ENCODE results near the gene NR0B1. TPM values are rescaled to one million over a fixed set of nuclear protein-coding genes. Genes with fewer than 3 reads are reported as not detected.

NR0B1 gene
- total RNA-seq, 1 experiment from 2014 or later, result not detected

DNA sequence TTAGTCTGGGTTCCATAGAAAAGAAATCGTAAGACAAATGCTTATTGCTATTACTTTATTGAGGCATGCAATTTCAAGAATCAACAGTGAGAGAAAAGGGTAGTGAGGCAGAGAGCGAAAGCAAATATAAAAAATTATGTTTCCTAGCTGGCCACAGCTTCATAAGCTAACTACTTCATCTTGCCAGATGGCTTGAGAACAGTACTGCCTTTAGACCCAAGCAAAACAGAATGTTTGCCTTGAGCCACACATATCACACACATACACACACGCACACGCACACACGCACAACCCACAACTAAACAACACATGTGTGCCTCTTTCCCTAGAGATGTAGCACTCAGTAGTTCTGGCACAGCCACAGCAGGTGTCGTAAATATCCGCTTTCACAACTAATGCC is 31.6 kb upstream of the NR0B1 start:
- Histone ChIP-seq H3K4me3 (replicated peaks in 1 of 2; ENCODE audit: low read depth in 1 of 2, low read length in 2 of 2) (no peak overlapping the region), H3K9me2 (ENCODE audit: insufficient read depth) (no peaks in the 10 kb centered on the region), H4K20me1 (ENCODE audit: insufficient read depth) (no peaks in the 10 kb centered on the region), H3K27me3 (ENCODE audit: insufficient read depth, low read length) (no peaks in the 10 kb centered on the region), H3K4me2 (ENCODE audit: low read length) (no peak overlapping the region), H3K79me2 (ENCODE audit: insufficient read depth, low read length) (no peaks in the 10 kb centered on the region), H3K9me3 (ENCODE audit: control insufficient read depth in 1 of 2, insufficient read depth in 1 of 2, low read depth in 1 of 2, low read length in 2 of 2) (no peaks in the 10 kb centered on the region), H3K9ac (ENCODE audit: low read length) (no peak overlapping the region), H3K36me3 (ENCODE audit: control insufficient read depth in 1 of 2, insufficient read depth in 2 of 2, low read length in 2 of 2) (no peaks in the 10 kb centered on the region), H3K4me1 (ENCODE audit: control insufficient read depth in 1 of 2, insufficient read depth in 2 of 2, low read length in 2 of 2) (no peaks in the 10 kb centered on the region), H3K27ac (ENCODE audit: low read depth, low read length) (no peak overlapping the region), H2AFZ (ENCODE audit: low read depth, low read length, poor library complexity, severe bottlenecking) (no peak overlapping the region)
- intact Hi-C loops (cut with micrococcal nuclease), result no loop called here
- no peak for DNase-seq (ENCODE audit: low read depth, low spot score)
- ChIA-PET POLR2A (no interaction called here), RAD21 (ENCODE audit: low non-redundant PET in 1 of 2, low total read pairs in 2 of 2, uncharacterized antibody in 2 of 2, unreplicated experiment in 2 of 2) (no interaction called here), CTCF (no interaction called here)
- TF ChIP-seq RAD21 (IDR thresholded peaks at IDR 0.05; ENCODE audit: low read depth), result no peak
- no peak for TF ChIP-seq POLR2AphosphoS5 (IDR thresholded peaks at IDR 0.05; ENCODE audit: low read depth, low read length)
- TF ChIP-seq ZFX (IDR thresholded peaks at IDR 0.05), result no peak
- no peak for TF ChIP-seq CBX3 (IDR thresholded peaks at IDR 0.05; ENCODE audit: low read depth)
- TF ChIP-seq, protein P1, sequence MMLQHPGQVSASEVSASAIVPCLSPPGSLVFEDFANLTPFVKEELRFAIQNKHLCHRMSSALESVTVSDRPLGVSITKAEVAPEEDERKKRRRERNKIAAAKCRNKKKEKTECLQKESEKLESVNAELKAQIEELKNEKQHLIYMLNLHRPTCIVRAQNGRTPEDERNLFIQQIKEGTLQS (IDR thresholded peaks at IDR 0.05), result no peak
- TF ChIP-seq YY1 (IDR thresholded peaks at IDR 0.05; ENCODE audit: extremely low read depth, insufficient replicate concordance, low read depth, low read length), result no peak
- BruUV-seq (replicated peaks), result no TSS peak
- ATAC-seq, result no peak

- BruUV-seq (replicated peaks), result no TSS peak
- H4K20me1 ChIP-seq (ENCODE audit: insufficient read depth), result no peaks in the 10 kb centered on the region
- intact Hi-C loops (cut with micrococcal nuclease), result no loop called here
- no peaks in the 10 kb centered on the region for H3K79me2 ChIP-seq (ENCODE audit: insufficient read depth, low read length)
- H2AFZ ChIP-seq (ENCODE audit: low read depth, low read length, poor library complexity, severe bottlenecking), result no peak overlapping the region
- CTCF ChIA-PET, result interaction anchor here (0.7 to 1.0 kb wide), 2 partner anchors 9 to 45 kb away, joined by 3 read pairs; no protein-coding TSS in a partner anchor
- H3K27ac ChIP-seq (ENCODE audit: low read depth, low read length), result no peak overlapping the region
- H3K4me2 ChIP-seq (ENCODE audit: low read length), result no peak overlapping the region
- RAD21 ChIA-PET (ENCODE audit: low non-redundant PET in 1 of 2, low total read pairs in 2 of 2, uncharacterized antibody in 2 of 2, unreplicated experiment in 2 of 2), result no interaction called here
- H3K9me3 ChIP-seq (ENCODE audit: control insufficient read depth in 1 of 2, insufficient read depth in 1 of 2, low read depth in 1 of 2, low read length in 2 of 2), result no peaks in the 10 kb centered on the region
- H3K27me3 ChIP-seq (ENCODE audit: insufficient read depth, low read length), result no peaks in the 10 kb centered on the region
- no peak for DNase-seq (ENCODE audit: low read depth, low spot score)
- H3K9ac ChIP-seq (ENCODE audit: low read length), result no peak overlapping the region
- TF ChIP-seq CTCF (IDR thresholded peaks at IDR 0.05 in 2 of 3, conservative IDR thresholded peaks at IDR 0.05 in 1 of 3; ENCODE audit: borderline replicate concordance in 1 of 3, insufficient read depth in 1 of 3, low read depth in 2 of 3, low read length in 2 of 3) (peak in 1 of 3 experiments; percentile 8; a peak in 1 of 6 replicates), POLR2AphosphoS5 (IDR thresholded peaks at IDR 0.05; ENCODE audit: low read depth, low read length) (no peak)
- H3K4me1 ChIP-seq (ENCODE audit: control insufficient read depth in 1 of 2, insufficient read depth in 2 of 2, low read length in 2 of 2), result no peaks in the 10 kb centered on the region
- no peaks in the 10 kb centered on the region for H3K36me3 ChIP-seq (ENCODE audit: control insufficient read depth in 1 of 2, insufficient read depth in 2 of 2, low read length in 2 of 2)
- ATAC-seq, result no peak
- no peak overlapping the region for H3K4me3 ChIP-seq (replicated peaks in 1 of 2; ENCODE audit: low read depth in 1 of 2, low read length in 2 of 2)
- no peaks in the 10 kb centered on the region for H3K9me2 ChIP-seq (ENCODE audit: insufficient read depth)
- POLR2A ChIA-PET, result no interaction called here
These were observed 18.6 kb upstream of the NR0B1 start for GRCh38 chrX:30327762-30328161.
